SK-N-SH (cell line): Measurements from ENCODE around the gene ZNF511. TPM values are rescaled to one million over a fixed set of nuclear protein-coding genes. Genes with fewer than 3 reads are reported as not detected.

Source experiments
- CTCF ChIA-PET: fragments of 300-600, 350-600 bp; formaldehyde crosslinking; extraction: SDS; loops from one replicate; lab custom pipeline; 2021; lab: Yijun Ruan, JAX
- POLR2A ChIA-PET: fragments of 350-600 bp; sonication (Branson Sonifier 250); formaldehyde crosslinking; extraction: SDS; loops from one replicate; lab custom pipeline; 2020; ENCODE audit warnings: antibody characterized with exemption, inconsistent platforms; lab: Yijun Ruan, JAX
- DNase-seq: peaks from one replicate; pipeline ENCODE4 v3.0.0; 2012
- H2AFZ ChIP-seq: fragments of 200-600 bp; sonication (generic); 2 replicates; pipeline ENCODE4 v1.8.1; 2016; ENCODE audit warnings: antibody characterized with exemption, mild to moderate bottlenecking, low read depth
- H3F3A ChIP-seq: fragments of 200-600 bp; sonication (generic); replicated peaks from 2 replicates; pipeline ENCODE3; 2016; ENCODE audit warnings: antibody characterized with exemption, mild to moderate bottlenecking; ENCODE audit not compliant: insufficient read depth
- H3K27ac ChIP-seq, 2 experiments: fragments of 200-500 bp in 1 of 2; fragments of 200-600 bp in 1 of 2; sonication (Bioruptor generic) in 1 of 2; sonication (generic), shearing (Covaris generic) in 1 of 2; 2 replicates each; pipeline versions ENCODE4 v1.5.1 to v1.6.1; 2014 to 2016; ENCODE audit warnings: low read depth in 2 of 2, inconsistent platforms in 1 of 2, low read length in 1 of 2, mild to moderate bottlenecking in 1 of 2, mixed read lengths in 1 of 2
- H3K27me3 ChIP-seq: fragments of 200-600 bp; sonication (generic), shearing (Covaris generic); 2 replicates; pipeline ENCODE4 v1.6.1; 2016; ENCODE audit warnings: mixed run types; ENCODE audit not compliant: insufficient read depth
- H3K36me3 ChIP-seq, 2 experiments: fragments of 200-500 bp in 1 of 2; fragments of 200-600 bp in 1 of 2; sonication (Bioruptor generic) in 1 of 2; sonication (generic) in 1 of 2; replicated peaks in 1 of 2; 2 replicates each; pipeline versions ENCODE3 to v1.5.1; 2014 to 2016; ENCODE audit warnings: low read length in 1 of 2, mild to moderate bottlenecking in 1 of 2; ENCODE audit not compliant: insufficient read depth in 2 of 2, control insufficient read depth in 1 of 2
- H3K4me1 ChIP-seq, 2 experiments: fragments of 200-500 bp in 1 of 2; fragments of 200-600 bp in 1 of 2; sonication (Bioruptor generic) in 1 of 2; sonication (generic), shearing (Covaris generic) in 1 of 2; 2 replicates each; pipeline versions ENCODE4 v1.5.1 to v1.6.1; 2014 to 2016; ENCODE audit warnings: low read depth in 1 of 2, low read length in 1 of 2, mixed run types in 1 of 2; ENCODE audit not compliant: insufficient read depth in 2 of 2, control insufficient read depth in 1 of 2
- H3K4me2 ChIP-seq: fragments of 200-600 bp; sonication (generic), shearing (Covaris generic); 2 replicates; pipeline ENCODE4 v1.6.1; 2017; ENCODE audit warnings: mixed run types
- H3K4me3 ChIP-seq, 2 experiments: fragments of 200-500 bp in 1 of 2; fragments of 200-600 bp in 1 of 2; sonication (Bioruptor generic) in 1 of 2; sonication (generic), shearing (Covaris generic) in 1 of 2; 2 replicates each; pipeline versions ENCODE4 v1.5.1 to v1.8.1; 2014 to 2016; ENCODE audit warnings: low read depth in 2 of 2, inconsistent platforms in 1 of 2, low read length in 1 of 2, mild to moderate bottlenecking in 1 of 2, mixed read lengths in 1 of 2, moderate library complexity in 1 of 2
- H3K79me2 ChIP-seq: fragments of 200-600 bp; sonication (generic); 2 replicates; pipeline ENCODE4 v1.8.1; 2017; ENCODE audit warnings: mild to moderate bottlenecking; ENCODE audit not compliant: insufficient read depth
- H3K9ac ChIP-seq: fragments of 200-600 bp; sonication (generic); 2 replicates; pipeline ENCODE4 v1.6.1; 2017; ENCODE audit warnings: mixed run types
- H3K9me2 ChIP-seq: fragments of 200-600 bp; sonication (generic); 2 replicates; pipeline ENCODE4 v1.6.1; 2017; ENCODE audit warnings: mixed run types
- H3K9me3 ChIP-seq: fragments of 200-600 bp; sonication (generic); 2 replicates; pipeline ENCODE4 v1.6.1; 2017; ENCODE audit warnings: mixed run types, mild to moderate bottlenecking, moderate library complexity
- H4K20me1 ChIP-seq: fragments of 200-600 bp; sonication (generic); 2 replicates; pipeline ENCODE4 v1.6.1; 2017; ENCODE audit warnings: mild to moderate bottlenecking, mixed run types; ENCODE audit not compliant: insufficient read depth
- EP300 ChIP-seq, 2 experiments: IDR thresholded peaks; 2 replicates each; pipeline versions ENCODE4 v1.4.0 to v1.6.1; 2012; ENCODE audit warnings: borderline replicate concordance in 1 of 2, low read depth in 1 of 2, low read length in 1 of 2
- EZH2phosphoT487 ChIP-seq: fragments of 200-600 bp; sonication (generic); IDR thresholded peaks from 2 replicates; pipeline ENCODE4 v1.6.1; 2017; ENCODE audit warnings: low read depth, mixed run types, mild to moderate bottlenecking, antibody characterized with exemption, moderate library complexity, borderline replicate concordance
- FOXJ3 ChIP-seq: sonication (generic); formaldehyde crosslinking; IDR thresholded peaks from 2 replicates; pipeline ENCODE4 v1.5.1; 2020; ENCODE audit warnings: mild to moderate bottlenecking, missing genetic modification reagents
- GABPA ChIP-seq: IDR thresholded peaks from 2 replicates; pipeline ENCODE4 v1.4.0; 2012; ENCODE audit warnings: low read depth, mild to moderate bottlenecking
- GATA2 ChIP-seq: sonication (generic); formaldehyde crosslinking; IDR thresholded peaks from 2 replicates; pipeline ENCODE4 v1.5.0; 2020; ENCODE audit warnings: mild to moderate bottlenecking, missing genetic modification reagents
- JUND ChIP-seq: IDR thresholded peaks from 2 replicates; pipeline ENCODE4 v1.4.0; 2012
- MXI1 ChIP-seq: IDR thresholded peaks from 2 replicates; pipeline ENCODE4 v1.6.1; 2012; ENCODE audit warnings: mild to moderate bottlenecking, low read depth, low read length, improper control_type of control experiment
- NFIC ChIP-seq: IDR thresholded peaks from 2 replicates; pipeline ENCODE4 v1.4.0; 2012; ENCODE audit warnings: borderline replicate concordance
- NRF1 ChIP-seq: IDR thresholded peaks from 2 replicates; pipeline ENCODE4 v1.6.1; 2012; ENCODE audit warnings: low read depth, mild to moderate bottlenecking, low read length
- RCOR1 ChIP-seq: fragments of 150-350 bp; IDR thresholded peaks from 2 replicates; pipeline ENCODE4 v1.6.1; 2017; ENCODE audit warnings: antibody characterized with exemption, low read length
- TEAD4 ChIP-seq: IDR thresholded peaks from 2 replicates; pipeline ENCODE4 v1.4.0; 2012; ENCODE audit warnings: mild to moderate bottlenecking, borderline replicate concordance; ENCODE audit not compliant: insufficient read depth
- YY1 ChIP-seq: IDR thresholded peaks from 2 replicates; pipeline ENCODE4 v1.4.0; 2012; ENCODE audit warnings: low read depth, mild to moderate bottlenecking
- WGBS: methylation state at CpG from one replicate; pipeline ENCODE4 v1.1.6; 2017; ENCODE audit warnings: low lambda C conversion rate; 5-methylcytosine and 5-hydroxymethylcytosine counted together
- polyA plus RNA-seq, 3 experiments: library from polyadenylated mRNA; depleted of rRNA; stranded (reverse); fragments of >200 nt; gene quantifications; 2 replicates each; pipeline ENCODE4 v1.2.3, GENCODE V29; 2012
- TF ChIP-seq, protein P1 (sequence below): IDR thresholded peaks from 2 replicates; pipeline ENCODE4 v1.4.0; 2012; ENCODE audit warnings: low read depth, borderline replicate concordance
- TF ChIP-seq, protein P2 (sequence below): fragments of 150-350 bp; IDR thresholded peaks from 2 replicates; pipeline ENCODE4 v1.6.1; 2017; ENCODE audit warnings: antibody characterized with exemption, low read length, low read depth, borderline replicate concordance

Gene ZNF511
- polyA plus RNA-seq, 1 of the 3 experiments (the other 2 are of a cell fraction): 62.3 TPM

DNA sequence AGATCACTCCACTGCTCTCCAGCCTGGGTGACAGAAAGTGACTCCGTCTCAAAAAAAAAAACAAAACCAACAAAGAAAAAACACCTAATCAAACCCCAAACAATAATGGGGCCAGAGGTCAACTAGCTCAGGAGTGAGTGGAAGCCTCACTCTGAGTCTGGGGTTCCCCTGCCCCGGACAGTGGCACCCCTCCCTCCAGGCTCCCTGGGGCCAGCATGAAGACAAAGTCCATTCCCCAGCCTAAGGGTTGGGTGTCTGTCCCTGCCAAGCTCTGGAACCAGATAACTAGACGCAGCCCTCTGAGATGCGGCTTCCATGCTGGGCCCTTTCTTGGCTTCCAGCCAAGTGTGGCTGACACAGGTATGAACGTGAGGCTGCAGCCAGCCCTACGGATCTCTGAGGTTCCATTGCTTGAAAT is 50.8 kb downstream of the ZNF511 start:
- CTCF ChIA-PET: interaction anchor here (1.0 to 9.1 kb wide), 2 partner anchors 10 to 31 kb away, joined by 3 to 73 read pairs; no protein-coding TSS in a partner anchor
- POLR2A ChIA-PET: interaction anchor here (1.0 to 1.6 kb wide), 2 partner anchors 14 to 35 kb away, joined by 3 to 5 read pairs; partner anchors contain the start of genes ECHS1 and MTG1
- Histone ChIP-seq H3K79me2 (no peaks in the 10 kb centered on the region), H3K4me2 (no peak overlapping the region), H3K27me3 (no peaks in the 10 kb centered on the region), H3F3A (no peaks in the 10 kb centered on the region), H4K20me1 (no peaks in the 10 kb centered on the region), H3K27ac (peak overlapping the region in 1 of 2 experiments; percentile 2; a peak in 1 of 4 replicates), H3K4me3 (no peak overlapping the region), H3K9ac (no peak overlapping the region), H3K9me3 (no peaks in the 10 kb centered on the region), H3K4me1 (peaks cover 0 to 36% of the 10 kb centered on the region in 2 experiments; a peak in 1 of 4 replicates), H3K36me3 (peaks cover 6 to 19% of the 10 kb centered on the region in 2 experiments), H3K9me2 (no peaks in the 10 kb centered on the region), H2AFZ (no peak overlapping the region)
- WGBS: 38% methylated on average over 5 of the region's 6 CpGs
- TF ChIP-seq NFIC (peak; percentile 39; the same call in 1 of the 2 replicates), MXI1 (0 out of 2 replicates have a peak, but pooled peaks have one; percentile 12), RCOR1 (no peak)
- peak; percentile 59 for DNase-seq

DNA sequence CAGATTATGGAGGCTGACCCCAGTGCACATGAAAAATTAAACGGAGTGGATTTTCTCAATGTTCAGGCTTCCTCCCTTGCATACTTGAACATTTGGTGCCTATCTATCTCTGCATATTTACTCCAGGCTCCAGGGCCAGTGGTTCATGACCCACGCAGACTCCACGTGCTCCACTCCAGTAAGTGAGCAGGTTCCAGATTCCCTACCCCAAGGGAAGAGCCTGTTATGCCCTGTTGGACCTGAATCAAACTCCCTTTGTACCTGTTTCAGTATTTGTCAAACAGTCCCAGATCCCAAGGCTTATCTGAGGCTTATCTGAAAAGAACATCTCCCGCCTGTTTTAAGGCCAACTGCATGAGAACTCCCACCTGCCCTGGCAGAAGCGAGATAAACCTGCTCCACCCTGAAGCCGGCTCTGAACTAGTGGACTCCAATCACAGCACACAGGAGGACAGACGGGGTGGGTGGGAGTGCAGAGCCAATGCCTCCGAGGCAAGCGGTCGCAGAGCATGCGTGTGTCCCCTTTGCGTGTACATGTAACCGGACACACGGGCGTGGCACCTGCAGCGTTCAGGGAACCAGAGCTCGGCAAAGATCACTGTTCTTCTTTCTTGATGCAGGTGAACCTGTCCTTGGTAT is 51.4 kb downstream of the ZNF511 start:
- H3K4me3 ChIP-seq: no peak overlapping the region
- 80% methylated on average over 17 of the region's 17 CpGs for WGBS
- CTCF ChIA-PET: interaction anchor here (1.4 to 9.1 kb wide), 2 partner anchors 18 to 32 kb away, joined by 7 to 73 read pairs; partner anchors contain the start of gene PAOX

DNA sequence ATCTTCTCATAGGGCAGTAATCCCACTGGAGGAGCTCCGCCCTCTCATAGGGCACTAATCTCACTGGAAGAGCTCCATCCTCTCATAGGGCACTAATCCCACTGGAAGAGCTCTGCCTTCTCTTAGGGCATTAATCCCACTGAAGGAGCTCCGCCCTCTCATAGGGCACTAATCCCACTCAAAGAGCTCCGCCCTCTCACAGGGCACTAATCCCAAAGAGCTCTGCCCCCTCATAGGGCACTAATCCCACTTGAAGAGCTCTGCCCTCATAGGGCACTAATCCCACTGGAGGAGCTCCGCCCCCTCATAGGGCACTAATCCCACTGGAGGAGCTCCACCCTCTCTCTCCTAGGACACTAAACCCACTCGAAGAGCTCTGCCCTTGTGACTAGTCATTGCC is 52.5 kb downstream of the ZNF511 start:
- Histone ChIP-seq H3K9ac (no peak overlapping the region), H3K79me2 (no peaks in the 10 kb centered on the region), H3K36me3 (peaks cover 10 to 32% of the 10 kb centered on the region in 2 experiments), H4K20me1 (no peaks in the 10 kb centered on the region), H3K27ac (no peak overlapping the region), H3K4me1 (peaks cover 0 to 34% of the 10 kb centered on the region in 2 experiments; a peak in 1 of 4 replicates), H3K27me3 (no peaks in the 10 kb centered on the region), H3K4me3 (no peak overlapping the region), H3K4me2 (no peak overlapping the region), H3K9me2 (no peaks in the 10 kb centered on the region), H3F3A (no peaks in the 10 kb centered on the region), H3K9me3 (no peaks in the 10 kb centered on the region), H2AFZ (no peak overlapping the region)
- ChIA-PET CTCF (interaction anchor here (1.4 to 9.1 kb wide), 3 partner anchors 17 to 46 kb away, joined by 5 to 73 read pairs (median 7); partner anchors contain the start of gene PAOX), POLR2A (interaction anchor here (0.7 to 1.4 kb wide), 5 partner anchors 9 to 33 kb away, joined by 3 to 6 read pairs (median 4); partner anchors contain the start of genes ECHS1 and PRAP1)
- 100% methylated on average over 4 of the region's 5 CpGs for WGBS
- no peak for DNase-seq
- TF ChIP-seq RCOR1 (no peak), TEAD4 (no peak), GATA2 (CRISPR knock-in tag) (no peak), YY1 (no peak), NRF1 (no peak), NFIC (no peak), JUND (no peak), GABPA (no peak), EP300 (IDR thresholded peaks at IDR 0.05; ENCODE audit: borderline replicate concordance in 1 of 2, low read depth in 1 of 2, low read length in 1 of 2) (no peak), EZH2phosphoT487 (no peak)
- TF ChIP-seq, protein P1, sequence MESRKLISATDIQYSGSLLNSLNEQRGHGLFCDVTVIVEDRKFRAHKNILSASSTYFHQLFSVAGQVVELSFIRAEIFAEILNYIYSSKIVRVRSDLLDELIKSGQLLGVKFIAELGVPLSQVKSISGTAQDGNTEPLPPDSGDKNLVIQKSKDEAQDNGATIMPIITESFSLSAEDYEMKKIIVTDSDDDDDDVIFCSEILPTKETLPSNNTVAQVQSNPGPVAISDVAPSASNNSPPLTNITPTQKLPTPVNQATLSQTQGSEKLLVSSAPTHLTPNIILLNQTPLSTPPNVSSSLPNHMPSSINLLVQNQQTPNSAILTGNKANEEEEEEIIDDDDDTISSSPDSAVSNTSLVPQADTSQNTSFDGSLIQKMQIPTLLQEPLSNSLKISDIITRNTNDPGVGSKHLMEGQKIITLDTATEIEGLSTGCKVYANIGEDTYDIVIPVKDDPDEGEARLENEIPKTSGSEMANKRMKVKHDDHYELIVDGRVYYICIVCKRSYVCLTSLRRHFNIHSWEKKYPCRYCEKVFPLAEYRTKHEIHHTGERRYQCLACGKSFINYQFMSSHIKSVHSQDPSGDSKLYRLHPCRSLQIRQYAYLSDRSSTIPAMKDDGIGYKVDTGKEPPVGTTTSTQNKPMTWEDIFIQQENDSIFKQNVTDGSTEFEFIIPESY: no peak
- TF ChIP-seq, protein P2, sequence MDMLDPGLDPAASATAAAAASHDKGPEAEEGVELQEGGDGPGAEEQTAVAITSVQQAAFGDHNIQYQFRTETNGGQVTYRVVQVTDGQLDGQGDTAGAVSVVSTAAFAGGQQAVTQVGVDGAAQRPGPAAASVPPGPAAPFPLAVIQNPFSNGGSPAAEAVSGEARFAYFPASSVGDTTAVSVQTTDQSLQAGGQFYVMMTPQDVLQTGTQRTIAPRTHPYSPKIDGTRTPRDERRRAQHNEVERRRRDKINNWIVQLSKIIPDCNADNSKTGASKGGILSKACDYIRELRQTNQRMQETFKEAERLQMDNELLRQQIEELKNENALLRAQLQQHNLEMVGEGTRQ: no peak

More for the DNA sequence above, 51.4 kb downstream of the ZNF511 start:
- POLR2A ChIA-PET: interaction anchor here (1.0 to 1.6 kb wide), 2 partner anchors 13 to 34 kb away, joined by 3 to 5 read pairs; partner anchors contain the start of genes ECHS1 and MTG1
- 0 out of 2 replicates have a peak, but pooled peaks have one; percentile 11 for TF ChIP-seq MXI1
- peak; percentile 60 for TF ChIP-seq GATA2 (CRISPR knock-in tag)
- no peak for TF ChIP-seq FOXJ3
- Histone ChIP-seq H4K20me1 (no peaks in the 10 kb centered on the region), H3K79me2 (no peaks in the 10 kb centered on the region), H3F3A (no peaks in the 10 kb centered on the region), H3K4me1 (peaks cover 0 to 36% of the 10 kb centered on the region in 2 experiments; a peak in 1 of 4 replicates), H2AFZ (no peak overlapping the region), H3K4me2 (no peak overlapping the region), H3K27me3 (no peaks in the 10 kb centered on the region), H3K9ac (no peak overlapping the region), H3K9me2 (no peaks in the 10 kb centered on the region), H3K9me3 (no peaks in the 10 kb centered on the region), H3K27ac (peak overlapping the region in 1 of 2 experiments; percentile 2; a peak in 1 of 4 replicates), H3K36me3 (peaks cover 6 to 23% of the 10 kb centered on the region in 2 experiments)
- DNase-seq: no peak
